Adrenal gland (tissue), 5 donors: ENCODE measurements around the gene ASZ1.

Experiments
- POLR2A ChIP-seq, 2 donors: fragments of 450-650 bp; IDR thresholded peaks; one replicate each; pipeline ENCODE4 v1.6.1; 2017; ENCODE audit warnings: antibody characterized with exemption in 2 of 2, mild to moderate bottlenecking in 2 of 2, moderate library complexity in 1 of 2
- TF ChIP-seq, protein P1 (sequence below), 6 experiments: fragments of 450-650 bp in 4 of 6; fragments of 200-600 bp in 2 of 6; sonication (generic) in 1 of 6; IDR thresholded peaks; 1 replicate in 5 of 6; 2 replicates in 1 of 6; pipeline versions ENCODE4 v1.5.1 to v1.8.0; 2016 to 2021; ENCODE audit warnings: antibody characterized with exemption in 6 of 6, mild to moderate bottlenecking in 2 of 6, moderate library complexity in 1 of 6
- donor health status: DM: no; HTN: no; CAD: no.

- TF ChIP-seq, protein P1, sequence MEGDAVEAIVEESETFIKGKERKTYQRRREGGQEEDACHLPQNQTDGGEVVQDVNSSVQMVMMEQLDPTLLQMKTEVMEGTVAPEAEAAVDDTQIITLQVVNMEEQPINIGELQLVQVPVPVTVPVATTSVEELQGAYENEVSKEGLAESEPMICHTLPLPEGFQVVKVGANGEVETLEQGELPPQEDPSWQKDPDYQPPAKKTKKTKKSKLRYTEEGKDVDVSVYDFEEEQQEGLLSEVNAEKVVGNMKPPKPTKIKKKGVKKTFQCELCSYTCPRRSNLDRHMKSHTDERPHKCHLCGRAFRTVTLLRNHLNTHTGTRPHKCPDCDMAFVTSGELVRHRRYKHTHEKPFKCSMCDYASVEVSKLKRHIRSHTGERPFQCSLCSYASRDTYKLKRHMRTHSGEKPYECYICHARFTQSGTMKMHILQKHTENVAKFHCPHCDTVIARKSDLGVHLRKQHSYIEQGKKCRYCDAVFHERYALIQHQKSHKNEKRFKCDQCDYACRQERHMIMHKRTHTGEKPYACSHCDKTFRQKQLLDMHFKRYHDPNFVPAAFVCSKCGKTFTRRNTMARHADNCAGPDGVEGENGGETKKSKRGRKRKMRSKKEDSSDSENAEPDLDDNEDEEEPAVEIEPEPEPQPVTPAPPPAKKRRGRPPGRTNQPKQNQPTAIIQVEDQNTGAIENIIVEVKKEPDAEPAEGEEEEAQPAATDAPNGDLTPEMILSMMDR (IDR thresholded peaks at IDR 0.05): no peak
- TF ChIP-seq POLR2A (IDR thresholded peaks at IDR 0.05): no peak
Measured at GRCh38 chr7:117320523-117320922, 106.8 kb downstream of the ASZ1 start.
